CD14-positive monocyte (primary cell): ENCODE results near the gene NTSR2. TPM values are rescaled to one million over a fixed set of nuclear protein-coding genes. Genes with fewer than 3 reads are reported as not detected.

Source experiments
- DNase-seq, 3 donors: peaks; one replicate each; pipeline ENCODE4 v3.0.0-alpha.2; 2011 to 2022
- H2AFZ ChIP-seq: 2 replicates; pipeline ENCODE4 v1.6.0; 2012; ENCODE audit warnings: mild to moderate bottlenecking, low read depth, low read length, inconsistent platforms; ENCODE audit not compliant: insufficient read depth, poor library complexity, severe bottlenecking
- H3K27ac ChIP-seq, 2 donors: 1 replicate in 1 of 2; 2 replicates in 1 of 2; pipeline ENCODE4 v1.5.1; 2012 to 2013; ENCODE audit warnings: low read length in 2 of 2, control low read depth in 1 of 2, inconsistent platforms in 1 of 2, low read depth in 1 of 2, mild to moderate bottlenecking in 1 of 2
- H3K27me3 ChIP-seq, 2 donors: one replicate each; pipeline versions ENCODE4 v1.6.0 to v1.6.1; 2011 to 2013; ENCODE audit warnings: low read length in 2 of 2; ENCODE audit not compliant: control insufficient read depth in 2 of 2, insufficient read depth in 2 of 2
- H3K36me3 ChIP-seq, 2 donors: replicated peaks in 1 of 2; 1 replicate in 1 of 2; 2 replicates in 1 of 2; pipeline versions ENCODE4 v1.5.1 to v1.6.1; 2012 to 2013; ENCODE audit warnings: low read length in 2 of 2, control low read depth in 1 of 2, inconsistent platforms in 1 of 2, mild to moderate bottlenecking in 1 of 2; ENCODE audit not compliant: insufficient read depth in 2 of 2, control insufficient read depth in 1 of 2
- H3K4me1 ChIP-seq, 2 donors: 1 replicate in 1 of 2; 2 replicates in 1 of 2; pipeline versions ENCODE4 v1.5.1 to v1.6.1; 2012 to 2013; ENCODE audit warnings: low read length in 2 of 2, control low read depth in 1 of 2, inconsistent platforms in 1 of 2, mild to moderate bottlenecking in 1 of 2, moderate library complexity in 1 of 2; ENCODE audit not compliant: insufficient read depth in 2 of 2, control insufficient read depth in 1 of 2
- H3K4me2 ChIP-seq: replicated peaks from 2 replicates; pipeline ENCODE3; 2012; ENCODE audit warnings: low read length, moderate library complexity, mild to moderate bottlenecking; ENCODE audit not compliant: poor library complexity, severe bottlenecking; ENCODE audit errors: extremely low read depth
- H3K4me3 ChIP-seq, 3 experiments: fragments of 200-600 bp in 1 of 3; sonication (generic) in 1 of 3; replicated peaks in 1 of 3; 1 replicate in 2 of 3; 2 replicates in 1 of 3; pipeline ENCODE4 v1.5.1; 2011 to 2013; ENCODE audit warnings: low read length in 3 of 3, mild to moderate bottlenecking in 3 of 3, control low read depth in 2 of 3, low read depth in 2 of 3, inconsistent platforms in 1 of 3, moderate library complexity in 1 of 3
- H3K79me2 ChIP-seq: 2 replicates; pipeline ENCODE4 v1.6.0; 2012; ENCODE audit warnings: mild to moderate bottlenecking, control low read depth, inconsistent platforms, low read length, moderate library complexity; ENCODE audit not compliant: insufficient read depth
- H3K9ac ChIP-seq: 2 replicates; pipeline ENCODE4 v1.6.0; 2017; ENCODE audit warnings: low read length, mild to moderate bottlenecking; ENCODE audit not compliant: insufficient read depth, poor library complexity, severe bottlenecking
- H3K9me3 ChIP-seq, 2 donors: replicated peaks in 1 of 2; 1 replicate in 1 of 2; 2 replicates in 1 of 2; pipeline versions ENCODE4 v1.5.1 to v1.6.1; 2012 to 2013; ENCODE audit warnings: low read length in 2 of 2, control low read depth in 1 of 2; ENCODE audit not compliant: control insufficient read depth in 1 of 2, insufficient read depth in 1 of 2
- H4K20me1 ChIP-seq: 2 replicates; pipeline ENCODE4 v1.6.0; 2012; ENCODE audit warnings: mild to moderate bottlenecking, low read length, control low read depth, moderate library complexity; ENCODE audit not compliant: insufficient read depth
- H3K27ac Mint-ChIP-seq, 7 donors: one replicate each; pipeline ENCODE4 v1.8.0; 2020; ENCODE audit warnings: mild to moderate bottlenecking in 7 of 7, mixed read lengths in 7 of 7, moderate library complexity in 6 of 7, inconsistent platforms in 2 of 7
- H3K27me3 Mint-ChIP-seq, 3 donors: one replicate each; pipeline ENCODE4 v1.8.0; 2021 to 2022; ENCODE audit warnings: low read depth in 3 of 3, mild to moderate bottlenecking in 3 of 3, mixed read lengths in 3 of 3, moderate library complexity in 3 of 3, inconsistent platforms in 1 of 3
- H3K36me3 Mint-ChIP-seq, 2 donors: one replicate each; pipeline ENCODE4 v1.8.0; 2020; ENCODE audit warnings: mixed read lengths in 2 of 2, inconsistent platforms in 1 of 2, mild to moderate bottlenecking in 1 of 2
- H3K4me1 Mint-ChIP-seq: one replicate; pipeline ENCODE4 v1.8.0; 2020; ENCODE audit warnings: mild to moderate bottlenecking, mixed read lengths
- H3K4me3 Mint-ChIP-seq, 2 donors: one replicate each; pipeline ENCODE4 v1.8.0; 2020; ENCODE audit warnings: mild to moderate bottlenecking in 2 of 2, mixed read lengths in 2 of 2, moderate library complexity in 1 of 2
- H3K9me3 Mint-ChIP-seq, 7 donors: one replicate each; pipeline ENCODE4 v1.8.0; 2020 to 2022; ENCODE audit warnings: mixed read lengths in 7 of 7, mild to moderate bottlenecking in 6 of 7, moderate library complexity in 6 of 7, inconsistent platforms in 2 of 7
- CTCF ChIP-seq: fragments of 200-600 bp; IDR thresholded peaks from one replicate; pipeline ENCODE4 v1.8.0; 2022; ENCODE audit warnings: antibody characterized with exemption, mild to moderate bottlenecking
- WGBS: methylation state at CpG from one replicate; pipeline ENCODE4 v1.1.5; 2013; ENCODE audit warnings: missing lambda C conversion rate; ENCODE audit not compliant: insufficient coverage; 5-methylcytosine and 5-hydroxymethylcytosine counted together
- intact Hi-C, 2 donors: fragments of 100-400 bp; cut with micrococcal nuclease; formaldehyde crosslinking; loops; one replicate each; pipeline versions ENCODE4 v1.15.0 to v1.15.1; 2023
- polyA plus RNA-seq, 3 donors: library from polyadenylated mRNA; depleted of rRNA in 1 of 3; unstranded in 2 of 3; stranded (reverse) in 1 of 3; fragments of 300-500 nt in 2 of 3; fragments of >200 nt in 1 of 3; fragmentation: Illumina TruSeq in 2 of 3; gene quantifications; 1 replicate in 2 of 3; 2 replicates in 1 of 3; pipeline ENCODE4 v1.2.3, GENCODE V29; 2012 to 2021

NTSR2 gene
- polyA plus RNA-seq, 3 donors: not detected

GRCh38 chr2:11634584-11634983 lies 35.4 kb downstream of the NTSR2 start:
- H3K36me3 Mint-ChIP-seq: no peaks in the 10 kb centered on the region
- no peak for TF ChIP-seq CTCF
- no peaks in the 10 kb centered on the region for H3K4me1 Mint-ChIP-seq

GRCh38 chr2:11633923-11634478 lies 36.0 kb downstream of the NTSR2 start:
- no peak overlapping the region for H2AFZ ChIP-seq
- peaks cover 4 to 8% (median 6%) of the 10 kb centered on the region in 3 donors for H3K27me3 Mint-ChIP-seq
- H3K36me3 Mint-ChIP-seq: no peaks in the 10 kb centered on the region
- H3K4me1 Mint-ChIP-seq: no peaks in the 10 kb centered on the region
- no peak overlapping the region for H3K27ac ChIP-seq
- H3K9me3 Mint-ChIP-seq: no peaks in the 10 kb centered on the region
- no peak overlapping the region for H3K9ac ChIP-seq
- no peaks in the 10 kb centered on the region for H4K20me1 ChIP-seq
- H3K9me3 ChIP-seq: no peaks in the 10 kb centered on the region
- no peak for TF ChIP-seq CTCF
- H3K4me1 ChIP-seq: no peaks in the 10 kb centered on the region
- H3K4me3 ChIP-seq: no peak overlapping the region
- intact Hi-C loops: no loop called here
- H3K79me2 ChIP-seq: no peaks in the 10 kb centered on the region
- no peaks in the 10 kb centered on the region for H3K27me3 ChIP-seq
- H3K4me2 ChIP-seq: no peak overlapping the region
- no peak for DNase-seq
- WGBS: 94% methylated on average over 25 of the region's 28 CpGs
- H3K4me3 Mint-ChIP-seq: no peak overlapping the region
- peak overlapping the region in 1 of 7 donors; percentile 17 for H3K27ac Mint-ChIP-seq
- H3K36me3 ChIP-seq: no peaks in the 10 kb centered on the region

More at GRCh38 chr2:11634584-11634983, 35.4 kb downstream of the NTSR2 start:
- no peak for DNase-seq
- Histone ChIP-seq H4K20me1 (no peaks in the 10 kb centered on the region), H3K4me2 (no peak overlapping the region), H3K27ac (no peak overlapping the region), H2AFZ (no peak overlapping the region), H3K4me3 (no peak overlapping the region), H3K9me3 (no peaks in the 10 kb centered on the region), H3K4me1 (no peaks in the 10 kb centered on the region), H3K27me3 (no peaks in the 10 kb centered on the region), H3K9ac (no peak overlapping the region), H3K79me2 (no peaks in the 10 kb centered on the region), H3K36me3 (no peaks in the 10 kb centered on the region)
- Mint-ChIP-seq H3K27ac (peak overlapping the region in 1 of 7 donors; percentile 17), H3K27me3 (peaks cover 4 to 8% (median 6%) of the 10 kb centered on the region in 3 donors), H3K4me3 (no peak overlapping the region), H3K9me3 (no peaks in the 10 kb centered on the region)
- intact Hi-C loops: no loop called here
- 96% methylated on average over 15 of the region's 15 CpGs for WGBS
